Globus pallidus (tissue), 1 donor: ENCODE results near the gene GPATCH8.
"Not testable (repeated sequence)": the region's sequence is repeated elsewhere in the genome, so short reads cannot be mapped to it uniquely, and the experiment has no call there.

ENCODE experiments used
- DNase-seq: peaks from one replicate; pipeline ENCODE4 v3.0.0-alpha.2; 2015; ENCODE audit warnings: low spot score

Gene GPATCH8

GRCh38 chr17:44527102-44527501, 23.9 kb upstream of the GPATCH8 start:
- no peak for DNase-seq

DNA sequence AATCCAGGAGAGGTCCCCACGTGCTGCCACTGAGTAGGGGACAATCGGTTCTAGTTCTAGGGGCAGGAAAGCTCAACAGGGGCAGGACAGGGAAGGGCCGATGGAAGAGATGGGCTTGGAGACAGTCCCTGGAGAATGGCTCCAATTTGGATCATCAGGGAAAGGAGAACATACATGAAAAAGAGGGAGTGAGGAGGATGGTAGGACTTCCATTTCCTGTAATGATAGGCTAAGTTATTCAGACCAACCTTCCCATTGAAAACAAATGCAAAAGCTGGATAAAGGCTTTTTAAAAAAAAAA, 20.4 kb upstream of the GPATCH8 start:
- no peak for DNase-seq

- DNase-seq, result no peak
Observed at GRCh38 chr17:44522883-44523671, 19.9 kb upstream of the GPATCH8 start.

DNA sequence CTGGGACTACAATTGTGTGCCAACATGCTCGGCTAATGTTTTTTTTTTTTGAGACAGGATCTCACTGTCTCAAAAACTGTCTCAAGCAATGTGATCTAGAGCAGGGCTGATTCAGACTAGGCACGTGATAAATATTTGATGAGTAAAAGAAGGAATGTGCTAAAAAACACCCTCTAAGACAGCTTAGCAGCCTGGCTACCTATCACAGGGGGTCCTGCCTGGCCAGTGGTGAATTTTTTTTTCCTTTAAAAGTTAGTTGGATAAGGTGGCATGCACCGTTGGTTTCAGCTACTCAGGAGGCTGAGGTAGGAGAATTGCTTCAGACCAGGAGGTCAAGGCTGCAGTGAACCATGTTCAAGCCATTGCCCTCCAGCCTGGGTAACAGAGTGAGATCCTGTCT, 14.8 kb upstream of the GPATCH8 start:
- no peak for DNase-seq

DNA sequence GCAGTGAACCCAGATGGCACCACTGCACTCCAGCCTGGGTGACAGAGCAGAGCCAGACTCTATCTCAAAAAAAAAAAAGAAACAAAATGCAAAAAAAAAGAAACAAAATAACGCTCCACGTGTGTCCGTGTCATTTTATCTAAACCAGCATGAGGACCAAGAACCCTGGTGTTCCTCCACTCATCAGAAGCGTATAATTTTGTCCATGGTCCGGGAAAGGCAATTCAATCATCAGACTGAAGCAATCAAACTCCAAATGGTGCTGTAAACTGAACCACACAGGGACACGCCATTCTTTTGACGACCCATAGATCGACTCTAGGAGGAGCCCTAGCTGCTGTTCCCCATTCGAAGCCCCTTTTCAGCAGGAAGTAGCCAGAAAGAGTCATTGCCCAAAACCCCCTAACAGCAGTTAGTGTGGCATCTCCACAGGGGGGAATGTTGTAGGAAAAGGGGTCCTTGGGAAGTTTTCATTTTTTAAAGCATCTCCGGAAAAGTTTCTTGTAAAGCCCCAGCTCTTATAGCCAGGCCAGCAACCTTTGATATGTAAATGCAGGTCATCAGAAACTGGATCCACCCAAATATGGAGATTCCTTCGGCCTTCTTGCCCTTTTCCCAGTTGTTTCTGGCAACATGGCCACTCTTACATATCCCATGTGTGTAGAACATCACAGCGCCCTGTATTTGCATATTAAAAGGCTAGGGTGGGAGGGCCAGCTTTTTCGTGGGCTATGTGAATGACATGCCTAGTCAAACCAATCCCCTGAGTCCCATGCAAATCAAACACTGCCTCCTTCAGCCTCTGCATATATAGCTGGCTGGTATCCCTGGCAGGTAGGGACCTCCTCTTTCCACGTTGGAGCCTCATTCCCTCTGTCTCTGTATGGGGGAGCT, 8.3 kb upstream of the GPATCH8 start:
- DNase-seq, result not testable (repeated sequence)

GRCh38 chr17:44506939-44507604, 3.9 kb upstream of the GPATCH8 start:
- not testable (repeated sequence) for DNase-seq

- DNase-seq, result peak; percentile 16
Observed at GRCh38 chr17:44502598-44503146, 534 bp downstream of the GPATCH8 start.

DNA sequence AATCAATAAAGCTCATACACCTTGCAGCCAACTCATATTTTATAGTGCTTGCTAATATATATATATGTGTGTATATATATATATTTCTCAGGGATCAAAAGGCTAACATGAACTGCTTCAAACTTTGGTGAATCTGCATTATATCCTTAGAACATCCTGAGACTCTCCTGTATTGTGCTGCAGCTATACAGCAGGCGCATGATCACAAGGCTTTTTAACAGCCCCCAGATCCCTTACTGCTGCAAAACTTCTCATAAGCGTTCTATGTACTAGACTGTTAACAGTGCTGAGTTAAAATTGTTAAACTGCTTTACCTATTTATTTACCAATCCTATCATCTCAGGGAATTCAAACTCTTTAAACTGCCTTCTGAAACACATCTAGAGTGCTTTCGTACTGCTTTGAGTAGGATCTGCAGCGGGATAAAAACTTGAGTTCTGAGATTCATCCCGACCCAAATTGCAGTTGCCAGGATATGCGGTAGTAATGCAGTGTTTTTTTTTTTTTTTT, 1.3 kb downstream of the GPATCH8 start:
- DNase-seq, result no peak

- no peak for DNase-seq
Observed at GRCh38 chr17:44499722-44500121, 3.5 kb downstream of the GPATCH8 start.

DNA sequence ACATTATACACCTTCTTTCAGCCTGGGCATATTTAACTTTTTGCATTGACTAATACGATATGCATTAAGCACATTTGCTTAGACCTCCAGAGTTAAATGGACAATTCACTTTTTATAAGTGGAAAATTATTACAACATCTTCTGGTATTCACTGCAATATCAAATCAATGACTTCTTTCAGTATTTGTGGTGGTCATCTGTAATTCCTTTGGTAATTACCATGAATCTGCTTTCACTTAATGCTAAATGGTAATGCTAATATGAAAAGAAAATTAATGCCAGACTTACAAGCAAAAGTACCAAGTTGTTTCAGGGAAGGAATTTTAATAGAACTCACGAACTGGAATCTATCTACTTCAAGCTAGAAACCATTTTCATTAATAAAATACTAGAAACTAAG, 6.4 kb downstream of the GPATCH8 start:
- DNase-seq, result no peak

DNA sequence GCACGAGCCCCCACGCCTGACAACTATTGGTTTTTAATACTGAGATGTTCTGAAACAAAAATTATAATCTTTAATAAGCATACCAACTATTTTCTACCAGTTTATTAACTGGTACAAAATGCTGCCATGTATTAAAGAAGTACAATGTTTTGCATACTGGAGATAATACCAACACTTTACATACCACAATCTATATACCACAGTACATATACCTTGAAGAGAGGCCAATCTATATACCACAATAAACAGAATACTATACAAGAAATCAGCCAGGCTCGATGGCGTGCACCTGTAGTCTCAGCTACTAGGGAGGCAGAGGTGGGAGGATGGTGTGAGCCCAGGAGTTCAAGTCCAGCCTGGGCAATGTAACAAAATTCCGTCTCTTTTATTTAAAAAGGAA, 9.9 kb downstream of the GPATCH8 start:
- DNase-seq, result no peak

GRCh38 chr17:44492706-44493272, 10.4 kb downstream of the GPATCH8 start:
- no peak for DNase-seq

GRCh38 chr17:44489581-44489980, 13.6 kb downstream of the GPATCH8 start:
- no peak for DNase-seq

GRCh38 chr17:44487170-44487569, 16.0 kb downstream of the GPATCH8 start:
- no peak for DNase-seq

- no peak for DNase-seq
Observed at GRCh38 chr17:44473367-44473766, 29.8 kb downstream of the GPATCH8 start.

DNA sequence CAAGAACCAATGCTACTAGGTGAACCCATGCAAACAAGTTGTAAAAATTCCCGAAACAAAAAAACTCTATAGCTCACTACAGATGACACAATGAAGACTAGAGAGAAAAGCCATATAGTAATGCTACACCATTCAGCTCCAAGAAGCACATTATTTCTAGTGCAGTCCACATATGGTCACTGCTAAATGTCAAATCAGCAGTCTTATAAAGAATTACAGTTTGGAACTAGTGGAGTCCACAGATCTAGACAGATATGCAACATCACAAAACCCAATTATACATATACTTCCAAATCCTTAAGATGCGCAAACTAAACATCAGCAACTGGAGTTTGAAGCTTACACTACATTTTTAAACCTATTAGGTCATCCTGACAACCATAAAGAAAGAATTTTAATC, 33.5 kb downstream of the GPATCH8 start:
- DNase-seq, result no peak

DNA sequence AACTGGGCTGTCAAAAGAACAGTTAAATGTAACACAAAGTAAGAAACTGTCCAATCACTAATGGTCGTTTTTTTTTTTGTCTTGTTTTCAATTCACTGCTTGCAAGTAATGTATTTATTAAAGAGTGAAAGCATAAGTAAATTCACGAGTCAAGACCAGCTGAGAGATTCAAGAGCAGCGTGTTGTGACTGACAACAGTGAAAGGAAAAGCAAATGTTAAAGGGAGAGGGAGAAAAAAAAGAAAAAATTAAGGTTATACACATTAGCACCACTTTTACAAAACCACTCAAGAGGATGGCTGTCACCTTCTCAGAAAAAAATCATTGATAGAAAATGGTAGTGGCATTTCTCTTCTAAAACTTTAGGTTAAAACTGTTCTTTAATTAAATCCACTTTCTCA, 36.1 kb downstream of the GPATCH8 start:
- DNase-seq, result no peak

DNA sequence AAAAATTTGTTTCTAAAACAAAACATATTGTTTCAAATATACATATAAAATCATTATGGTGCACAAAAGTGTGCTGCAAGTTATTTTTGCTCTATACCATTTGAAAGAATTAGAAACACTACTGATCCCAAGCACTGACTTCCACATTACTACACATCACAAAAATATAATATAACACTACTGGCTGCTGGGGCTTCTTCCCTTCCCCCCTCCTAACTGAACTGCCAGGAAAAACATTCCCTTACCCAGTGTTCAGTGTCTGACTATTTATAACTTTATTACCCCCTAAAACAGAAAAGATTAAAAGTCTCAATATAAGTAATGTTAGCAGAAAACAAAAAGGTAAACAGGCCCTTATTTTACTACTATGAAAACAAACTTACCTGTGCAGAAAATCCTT, 36.9 kb downstream of the GPATCH8 start:
- no peak for DNase-seq

DNA sequence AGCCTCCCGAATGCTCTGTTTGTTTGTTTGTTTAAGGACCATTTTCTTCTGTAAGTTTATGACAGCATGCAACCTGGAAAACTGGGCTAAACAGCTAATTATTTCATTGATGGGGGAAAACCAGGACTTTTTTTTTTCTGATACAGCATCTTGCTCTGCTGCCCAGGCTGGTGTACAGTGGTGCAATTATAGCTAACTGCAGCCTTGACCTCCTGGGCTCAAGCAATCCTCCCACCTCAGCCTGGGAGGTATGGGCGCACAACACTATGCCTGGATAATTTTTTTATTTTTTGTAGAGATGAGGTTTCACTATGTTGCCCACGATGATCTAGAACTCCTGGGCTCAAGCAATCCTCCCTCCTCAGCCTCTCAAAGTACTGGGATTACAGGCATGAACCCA, 37.3 kb downstream of the GPATCH8 start:
- DNase-seq, result no peak

GRCh38 chr17:44465276-44465675, 37.9 kb downstream of the GPATCH8 start:
- DNase-seq, result no peak

GRCh38 chr17:44464037-44464436, 39.2 kb downstream of the GPATCH8 start:
- no peak for DNase-seq

- no peak for DNase-seq
Observed at GRCh38 chr17:44451832-44452231, 51.4 kb downstream of the GPATCH8 start.
